ENCODE measurements around the gene SDF2L1.

The SDF2L1 gene

GRCh38 chr22:21622011-21622918 lies 19.8 kb upstream of the SDF2L1 start:
- ATAC-seq: no peak
- DNase-seq: no peak

- no peak for ATAC-seq
Observed at GRCh38 chr22:21622919-21623647, 19.0 kb upstream of the SDF2L1 start.

GRCh38 chr22:21623648-21623970 lies 18.5 kb upstream of the SDF2L1 start:
- ATAC-seq (no peak), DNase-seq (no peak)

More at GRCh38 chr22:21622919-21623647, 19.0 kb upstream of the SDF2L1 start:
- DNase-seq: no peak

GRCh38 chr22:21624120-21624879 lies 17.8 kb upstream of the SDF2L1 start:
- peak; percentile 72 for DNase-seq
- no peak for ATAC-seq

GRCh38 chr22:21624880-21625791 lies 17.0 kb upstream of the SDF2L1 start:
- ATAC-seq (no peak), DNase-seq (no peak)

- no peak for DNase-seq
- no peak for ATAC-seq
Observed at GRCh38 chr22:21626073-21626734, 15.9 kb upstream of the SDF2L1 start.

- DNase-seq (no peak), ATAC-seq (no peak)
Observed at GRCh38 chr22:21626735-21627469, 15.2 kb upstream of the SDF2L1 start.

- DNase-seq (peak; percentile 11), ATAC-seq (peak; percentile 6)
Observed at GRCh38 chr22:21628386-21629254, 13.5 kb upstream of the SDF2L1 start.

- DNase-seq (peak; percentile 98), ATAC-seq (peak; percentile 81)
Observed at GRCh38 chr22:21629255-21630149, 12.6 kb upstream of the SDF2L1 start, which contains the start of gene YDJC. Gene YDJC, minus strand, starts transcription at chr22:21630022. Its CDS starts 8 bp downstream, at chr22:21630014.

- DNase-seq (no peak), ATAC-seq (no peak)
Observed at GRCh38 chr22:21631025-21631424, 11.1 kb upstream of the SDF2L1 start.

- peak; percentile 69 for DNase-seq
- peak; percentile 7 for ATAC-seq
Observed at GRCh38 chr22:21632237-21632895, 9.7 kb upstream of the SDF2L1 start, which contains the start of gene CCDC116. Gene CCDC116, plus strand, starts transcription at chr22:21632760. Its CDS starts 422 bp downstream, at chr22:21633182.

GRCh38 chr22:21632931-21633330 lies 9.2 kb upstream of the SDF2L1 start:
- DNase-seq (no peak), ATAC-seq (no peak)

GRCh38 chr22:21633481-21633880 lies 8.6 kb upstream of the SDF2L1 start:
- DNase-seq (no peak), ATAC-seq (no peak)

GRCh38 chr22:21634081-21634480 lies 8.0 kb upstream of the SDF2L1 start:
- no peak for DNase-seq
- no peak for ATAC-seq

GRCh38 chr22:21634844-21635243 lies 7.3 kb upstream of the SDF2L1 start:
- DNase-seq (no peak), ATAC-seq (no peak)

- no peak for ATAC-seq
- DNase-seq: no peak
Observed at GRCh38 chr22:21635771-21636510, 6.2 kb upstream of the SDF2L1 start.
